HG03175 (cell line): ENCODE results near the gene GDPD5.

Experiments used
- ATAC-seq: cut with Tn5 transposase; IDR thresholded peaks from one replicate; pipeline ENCODE4 v1.9.1; 2021; ENCODE audit warnings: mild to moderate bottlenecking, moderate library complexity; ENCODE audit not compliant: unreplicated experiment

Gene GDPD5

GRCh38 chr11:75558939-75559843 lies 33.5 kb upstream of the GDPD5 start:
- no peak for ATAC-seq

- ATAC-seq: no peak
Observed at GRCh38 chr11:75557666-75558494, 32.1 kb upstream of the GDPD5 start.

- ATAC-seq: no peak
Observed at GRCh38 chr11:75556275-75556674, 30.5 kb upstream of the GDPD5 start.

- ATAC-seq: no peak
Observed at GRCh38 chr11:75555079-75555811, 29.5 kb upstream of the GDPD5 start.

GRCh38 chr11:75554258-75555022 lies 28.7 kb upstream of the GDPD5 start:
- ATAC-seq: no peak

- ATAC-seq: no peak
Observed at GRCh38 chr11:75553889-75554257, 28.1 kb upstream of the GDPD5 start.

GRCh38 chr11:75553182-75553581 lies 27.4 kb upstream of the GDPD5 start:
- ATAC-seq: no peak

- no peak for ATAC-seq
Observed at GRCh38 chr11:75549370-75549958, 23.7 kb upstream of the GDPD5 start.

GRCh38 chr11:75548595-75549272 lies 23.0 kb upstream of the GDPD5 start:
- ATAC-seq: no peak

- ATAC-seq: no peak
Observed at GRCh38 chr11:75547617-75548058, 21.9 kb upstream of the GDPD5 start.

- no peak for ATAC-seq
Observed at GRCh38 chr11:75547177-75547576, 21.4 kb upstream of the GDPD5 start.

GRCh38 chr11:75543806-75544205 lies 18.1 kb upstream of the GDPD5 start:
- ATAC-seq: no peak

- no peak for ATAC-seq
Observed at GRCh38 chr11:75542088-75542438, 16.3 kb upstream of the GDPD5 start.

- ATAC-seq: no peak
Observed at GRCh38 chr11:75541193-75542087, 15.7 kb upstream of the GDPD5 start.

- no peak for ATAC-seq
Observed at GRCh38 chr11:75539459-75540334, 14.0 kb upstream of the GDPD5 start.

- no peak for ATAC-seq
Observed at GRCh38 chr11:75538150-75538942, 12.6 kb upstream of the GDPD5 start.

GRCh38 chr11:75537740-75538139 lies 12.0 kb upstream of the GDPD5 start:
- no peak for ATAC-seq
